Measurements from ENCODE around the gene KCND3. TPM values are rescaled to one million over a fixed set of nuclear protein-coding genes. Genes with fewer than 3 reads are reported as not detected.

Gene KCND3
- total and polyA plus RNA-seq, 5 experiments from 2014 or later, result 0.02 to 0.13 (median 0.06) TPM; not detected in 2

GRCh38 chr1:111982428-111982827, 7.0 kb downstream of the KCND3 start:
- ATAC-seq, result no peak
- POLR2A ChIA-PET, result no interaction called here
- Mint-ChIP-seq H3K36me3 (no peaks in the 10 kb centered on the region), H3K4me1 (peaks cover 0 to 2% (median 0%) of the 10 kb centered on the region in 4 donors), H3K27me3 (peaks cover 31 to 71% (median 43%) of the 10 kb centered on the region in 5 donors), H3K4me3 (no peak overlapping the region), H3K9me3 (no peaks in the 10 kb centered on the region), H3K27ac (no peak overlapping the region)
- DNase-seq, result no peak

- Mint-ChIP-seq H3K4me1 (peaks cover 0 to 2% (median 0%) of the 10 kb centered on the region in 4 donors), H3K36me3 (no peaks in the 10 kb centered on the region), H3K4me3 (no peak overlapping the region), H3K9me3 (no peaks in the 10 kb centered on the region), H3K27ac (no peak overlapping the region), H3K27me3 (peaks cover 31 to 71% (median 42%) of the 10 kb centered on the region in 5 donors)
- DNase-seq (no peak), ATAC-seq (no peak)
- POLR2A ChIA-PET, result no interaction called here
These were observed 7.6 kb downstream of the KCND3 start for GRCh38 chr1:111981871-111982270.

GRCh38 chr1:111981090-111981489, 8.4 kb downstream of the KCND3 start:
- Mint-ChIP-seq H3K4me1 (peaks cover 0 to 2% (median 0%) of the 10 kb centered on the region in 4 donors), H3K4me3 (no peak overlapping the region), H3K9me3 (no peaks in the 10 kb centered on the region), H3K36me3 (no peaks in the 10 kb centered on the region), H3K27ac (no peak overlapping the region), H3K27me3 (peaks cover 32 to 71% (median 40%) of the 10 kb centered on the region in 5 donors)
- no peak for DNase-seq
- ATAC-seq, result no peak
- POLR2A ChIA-PET, result no interaction called here

- H3K4me1 Mint-ChIP-seq, result peaks cover 0 to 2% (median 0%) of the 10 kb centered on the region in 4 donors
- ATAC-seq (no peak), DNase-seq (no peak)
- H3K4me3 Mint-ChIP-seq, result no peak overlapping the region
- no peak overlapping the region for H3K27ac Mint-ChIP-seq
- no peaks in the 10 kb centered on the region for H3K36me3 Mint-ChIP-seq
- POLR2A ChIA-PET, result no interaction called here
- peaks cover 31 to 71% (median 38%) of the 10 kb centered on the region in 5 donors for H3K27me3 Mint-ChIP-seq
- H3K9me3 Mint-ChIP-seq, result no peaks in the 10 kb centered on the region
These were observed 8.8 kb downstream of the KCND3 start for GRCh38 chr1:111980686-111981085.

- Mint-ChIP-seq H3K4me1 (peaks cover 0 to 2% (median 0%) of the 10 kb centered on the region in 4 donors), H3K27ac (no peak overlapping the region), H3K4me3 (no peak overlapping the region), H3K36me3 (no peaks in the 10 kb centered on the region), H3K27me3 (peaks cover 29 to 67% (median 44%) of the 10 kb centered on the region in 5 donors), H3K9me3 (no peaks in the 10 kb centered on the region)
- no peak for DNase-seq
- ATAC-seq, result no peak
- POLR2A ChIA-PET, result no interaction called here
These were observed 10.8 kb downstream of the KCND3 start for GRCh38 chr1:111978695-111979094.

GRCh38 chr1:111977378-111977777, 12.1 kb downstream of the KCND3 start:
- H3K9me3 Mint-ChIP-seq, result no peaks in the 10 kb centered on the region
- no peaks in the 10 kb centered on the region for H3K36me3 Mint-ChIP-seq
- H3K27me3 Mint-ChIP-seq, result peaks cover 30 to 68% (median 48%) of the 10 kb centered on the region in 5 donors

GRCh38 chr1:111976842-111977241, 12.6 kb downstream of the KCND3 start:
- peaks cover 31 to 73% (median 49%) of the 10 kb centered on the region in 5 donors for H3K27me3 Mint-ChIP-seq
- H3K36me3 Mint-ChIP-seq, result no peaks in the 10 kb centered on the region
- DNase-seq, result no peak
- ATAC-seq, result no peak
- no peaks in the 10 kb centered on the region for H3K9me3 Mint-ChIP-seq
- H3K4me1 Mint-ChIP-seq, result peaks cover 0 to 2% (median 0%) of the 10 kb centered on the region in 4 donors
- no peak overlapping the region for H3K27ac Mint-ChIP-seq
- H3K4me3 Mint-ChIP-seq, result no peak overlapping the region
- POLR2A ChIA-PET, result no interaction called here

More at GRCh38 chr1:111977378-111977777, 12.1 kb downstream of the KCND3 start:
- POLR2A ChIA-PET, result no interaction called here
- no peak overlapping the region for H3K4me3 Mint-ChIP-seq
- H3K27ac Mint-ChIP-seq, result peak overlapping the region in 1 of 10 donors; percentile 25
- ATAC-seq (no peak), DNase-seq (no peak)
- H3K4me1 Mint-ChIP-seq, result peaks cover 0 to 2% (median 0%) of the 10 kb centered on the region in 4 donors

GRCh38 chr1:111976332-111976731, 13.1 kb downstream of the KCND3 start:
- Mint-ChIP-seq H3K27me3 (peaks cover 34 to 79% (median 54%) of the 10 kb centered on the region in 5 donors), H3K4me3 (no peak overlapping the region), H3K4me1 (peaks cover 0 to 2% (median 0%) of the 10 kb centered on the region in 4 donors), H3K36me3 (no peaks in the 10 kb centered on the region), H3K9me3 (no peaks in the 10 kb centered on the region), H3K27ac (no peak overlapping the region)
- ATAC-seq (no peak), DNase-seq (no peak)
- POLR2A ChIA-PET, result no interaction called here

GRCh38 chr1:111973150-111973790, 16.2 kb downstream of the KCND3 start:
- H3K27ac Mint-ChIP-seq, result no peak overlapping the region
- no peaks in the 10 kb centered on the region for H3K36me3 Mint-ChIP-seq
- POLR2A ChIA-PET, result no interaction called here
- H3K9me3 Mint-ChIP-seq, result no peaks in the 10 kb centered on the region
- peaks cover 0 to 2% (median 0%) of the 10 kb centered on the region in 4 donors for H3K4me1 Mint-ChIP-seq
- ATAC-seq (no peak), DNase-seq (no peak)
- H3K27me3 Mint-ChIP-seq, result peaks cover 34 to 90% (median 67%) of the 10 kb centered on the region in 5 donors
- H3K4me3 Mint-ChIP-seq, result no peak overlapping the region

- Mint-ChIP-seq H3K9me3 (no peaks in the 10 kb centered on the region), H3K27ac (no peak overlapping the region)
- no peak for DNase-seq
These were observed 18.1 kb downstream of the KCND3 start for GRCh38 chr1:111971396-111971795.

GRCh38 chr1:111968511-111968910, 21.0 kb downstream of the KCND3 start:
- Mint-ChIP-seq H3K4me1 (peaks cover 0 to 2% (median 0%) of the 10 kb centered on the region in 4 donors), H3K36me3 (no peaks in the 10 kb centered on the region), H3K4me3 (no peak overlapping the region), H3K27me3 (peaks cover 28 to 72% (median 51%) of the 10 kb centered on the region in 5 donors), H3K9me3 (no peaks in the 10 kb centered on the region), H3K27ac (no peak overlapping the region)
- DNase-seq (no peak), ATAC-seq (no peak)
- POLR2A ChIA-PET, result no interaction called here

More at GRCh38 chr1:111971396-111971795, 18.1 kb downstream of the KCND3 start:
- H3K4me3 Mint-ChIP-seq, result no peak overlapping the region
- H3K4me1 Mint-ChIP-seq, result peaks cover 0 to 2% (median 0%) of the 10 kb centered on the region in 4 donors
- POLR2A ChIA-PET, result no interaction called here
- peaks cover 34 to 73% (median 58%) of the 10 kb centered on the region in 5 donors for H3K27me3 Mint-ChIP-seq
- no peak for ATAC-seq
- no peaks in the 10 kb centered on the region for H3K36me3 Mint-ChIP-seq

- H3K9me3 Mint-ChIP-seq, result no peaks in the 10 kb centered on the region
- POLR2A ChIA-PET, result no interaction called here
- ATAC-seq, result no peak
These were observed 21.6 kb downstream of the KCND3 start for GRCh38 chr1:111967886-111968285.

GRCh38 chr1:111967067-111967690, 22.3 kb downstream of the KCND3 start:
- H3K4me1 Mint-ChIP-seq, result no peaks in the 10 kb centered on the region
- H3K4me3 Mint-ChIP-seq, result no peak overlapping the region

More at GRCh38 chr1:111967886-111968285, 21.6 kb downstream of the KCND3 start:
- no peaks in the 10 kb centered on the region for H3K36me3 Mint-ChIP-seq
- no peak overlapping the region for H3K27ac Mint-ChIP-seq
- H3K4me3 Mint-ChIP-seq, result no peak overlapping the region
- H3K27me3 Mint-ChIP-seq, result peaks cover 28 to 72% (median 51%) of the 10 kb centered on the region in 5 donors
- no peaks in the 10 kb centered on the region for H3K4me1 Mint-ChIP-seq
- DNase-seq, result no peak

More at GRCh38 chr1:111967067-111967690, 22.3 kb downstream of the KCND3 start:
- POLR2A ChIA-PET, result no interaction called here
- Mint-ChIP-seq H3K27me3 (peaks cover 27 to 70% (median 46%) of the 10 kb centered on the region in 5 donors), H3K9me3 (no peaks in the 10 kb centered on the region), H3K27ac (no peak overlapping the region), H3K36me3 (no peaks in the 10 kb centered on the region)
- no peak for ATAC-seq
- no peak for DNase-seq

All from naive thymus-derived CD8-positive, alpha-beta T cell (primary cell).